ENCODE results near the gene KCTD17.

DNA sequence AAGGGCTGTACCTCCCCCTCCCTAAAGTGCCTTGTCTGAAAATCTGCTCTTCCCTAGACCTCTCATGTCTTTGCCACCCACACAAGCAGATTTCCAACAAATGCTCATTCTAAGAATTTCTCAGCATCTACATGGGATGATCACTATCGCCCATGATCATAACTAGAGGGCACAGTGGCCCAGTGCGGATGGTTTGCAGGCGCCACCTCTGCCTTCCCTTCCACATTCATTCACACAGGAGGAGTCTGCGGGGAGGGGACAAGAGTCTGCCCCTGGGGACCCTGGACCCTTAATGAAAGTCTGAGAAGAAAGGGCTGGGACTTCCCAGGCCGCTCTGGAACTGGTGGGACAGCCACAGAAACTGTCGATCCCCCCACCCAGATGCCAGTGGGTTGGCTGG, 28.9 kb downstream of the KCTD17 start:
- TF ChIP-seq, protein P1, sequence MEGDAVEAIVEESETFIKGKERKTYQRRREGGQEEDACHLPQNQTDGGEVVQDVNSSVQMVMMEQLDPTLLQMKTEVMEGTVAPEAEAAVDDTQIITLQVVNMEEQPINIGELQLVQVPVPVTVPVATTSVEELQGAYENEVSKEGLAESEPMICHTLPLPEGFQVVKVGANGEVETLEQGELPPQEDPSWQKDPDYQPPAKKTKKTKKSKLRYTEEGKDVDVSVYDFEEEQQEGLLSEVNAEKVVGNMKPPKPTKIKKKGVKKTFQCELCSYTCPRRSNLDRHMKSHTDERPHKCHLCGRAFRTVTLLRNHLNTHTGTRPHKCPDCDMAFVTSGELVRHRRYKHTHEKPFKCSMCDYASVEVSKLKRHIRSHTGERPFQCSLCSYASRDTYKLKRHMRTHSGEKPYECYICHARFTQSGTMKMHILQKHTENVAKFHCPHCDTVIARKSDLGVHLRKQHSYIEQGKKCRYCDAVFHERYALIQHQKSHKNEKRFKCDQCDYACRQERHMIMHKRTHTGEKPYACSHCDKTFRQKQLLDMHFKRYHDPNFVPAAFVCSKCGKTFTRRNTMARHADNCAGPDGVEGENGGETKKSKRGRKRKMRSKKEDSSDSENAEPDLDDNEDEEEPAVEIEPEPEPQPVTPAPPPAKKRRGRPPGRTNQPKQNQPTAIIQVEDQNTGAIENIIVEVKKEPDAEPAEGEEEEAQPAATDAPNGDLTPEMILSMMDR (IDR thresholded peaks at IDR 0.05) = no peak
- TF ChIP-seq POLR2A (IDR thresholded peaks at IDR 0.05) = no peak
